ENCODE measurements around the gene ZNF333. TPM values are rescaled to one million over a fixed set of nuclear protein-coding genes. Genes with fewer than 3 reads are reported as not detected.
"Not testable (repeated sequence)": the region's sequence is repeated elsewhere in the genome, so short reads cannot be mapped to it uniquely, and the experiment has no call there.

The ZNF333 gene
- total RNA-seq, 2 donors from 2014 or later: 12.5 to 15.4 TPM

- Histone ChIP-seq H3K36me3 (no peaks in the 10 kb centered on the region), H3K27me3 (no peaks in the 10 kb centered on the region)
Measured at GRCh38 chr19:14770136-14770535, 80.3 kb downstream of the ZNF333 start.

GRCh38 chr19:14770944-14771839, 81.3 kb downstream of the ZNF333 start:
- DNase-seq (ENCODE audit: low spot score): no peak
- Histone ChIP-seq H3K4me3 (no peak overlapping the region), H3K36me3 (no peaks in the 10 kb centered on the region), H3K27ac (no peak overlapping the region), H3K9me3 (no peaks in the 10 kb centered on the region), H3K4me1 (no peaks in the 10 kb centered on the region), H3K27me3 (no peaks in the 10 kb centered on the region)
- no peak for TF ChIP-seq CTCF (IDR thresholded peaks at IDR 0.05)

More at GRCh38 chr19:14770136-14770535, 80.3 kb downstream of the ZNF333 start:
- H3K9me3 ChIP-seq: no peaks in the 10 kb centered on the region
- no peaks in the 10 kb centered on the region for H3K4me1 ChIP-seq
- no peak for DNase-seq (ENCODE audit: low spot score)
- no peak for TF ChIP-seq CTCF (IDR thresholded peaks at IDR 0.05)
- no peak overlapping the region for H3K4me3 ChIP-seq
- no peak overlapping the region for H3K27ac ChIP-seq

- TF ChIP-seq CTCF (IDR thresholded peaks at IDR 0.05): no peak
- Histone ChIP-seq H3K4me1 (no peaks in the 10 kb centered on the region), H3K27me3 (no peaks in the 10 kb centered on the region), H3K27ac (no peak overlapping the region), H3K36me3 (no peaks in the 10 kb centered on the region), H3K9me3 (no peaks in the 10 kb centered on the region), H3K4me3 (no peak overlapping the region)
- DNase-seq (ENCODE audit: low spot score): no peak
Measured at GRCh38 chr19:14772467-14772866, 82.6 kb downstream of the ZNF333 start.

- H3K27ac ChIP-seq: no peak overlapping the region
- no peaks in the 10 kb centered on the region for H3K4me1 ChIP-seq
- H3K4me3 ChIP-seq: no peak overlapping the region
- H3K27me3 ChIP-seq: no peaks in the 10 kb centered on the region
- no peak for DNase-seq (ENCODE audit: low spot score)
- no peak for TF ChIP-seq CTCF (IDR thresholded peaks at IDR 0.05)
- H3K36me3 ChIP-seq: no peaks in the 10 kb centered on the region
- no peaks in the 10 kb centered on the region for H3K9me3 ChIP-seq
Measured at GRCh38 chr19:14772995-14773394, 83.1 kb downstream of the ZNF333 start.

- not testable (repeated sequence) for H3K9me3 ChIP-seq; H3K27ac ChIP-seq; H3K36me3 ChIP-seq; H3K27me3 ChIP-seq; H3K4me1 ChIP-seq; DNase-seq (ENCODE audit: low spot score); H3K4me3 ChIP-seq
Measured at GRCh38 chr19:14773722-14774121, 83.9 kb downstream of the ZNF333 start.

GRCh38 chr19:14774373-14774772, 84.5 kb downstream of the ZNF333 start:
- H3K4me3 ChIP-seq: no peak overlapping the region
- H3K36me3 ChIP-seq: no peaks in the 10 kb centered on the region
- DNase-seq (ENCODE audit: low spot score): no peak
- TF ChIP-seq CTCF (IDR thresholded peaks at IDR 0.05): no peak
- H3K9me3 ChIP-seq: no peaks in the 10 kb centered on the region
- no peaks in the 10 kb centered on the region for H3K4me1 ChIP-seq
- H3K27me3 ChIP-seq: no peaks in the 10 kb centered on the region
- no peak overlapping the region for H3K27ac ChIP-seq

- DNase-seq (ENCODE audit: low spot score); H3K9me3 ChIP-seq; H3K36me3 ChIP-seq; H3K27ac ChIP-seq; H3K4me1 ChIP-seq; H3K27me3 ChIP-seq: not testable (repeated sequence)
- H3K4me3 ChIP-seq: peak overlapping the region in 1 of 2 donors; percentile 30
Measured at GRCh38 chr19:14775326-14775725, 85.5 kb downstream of the ZNF333 start.

Measured in right atrium auricular region (tissue), 2 donors.